Measurements from ENCODE around the gene DHRSX. TPM values are rescaled to one million over a fixed set of nuclear protein-coding genes. Genes with fewer than 3 reads are reported as not detected.

The DHRSX gene
- total and polyA plus RNA-seq, 2 of the 8 experiments (the other 6 are each of a cell fraction or from before 2014, with no cell fraction given): 35.1 to 43.4 TPM

- Histone ChIP-seq H4K20me1 (replicated peaks in 1 of 2; ENCODE audit: control insufficient read depth in 1 of 2, insufficient read depth in 2 of 2, low read length in 2 of 2) (peaks cover 2 to 4% of the 10 kb centered on the region in 2 experiments), H4K8ac (ENCODE audit: extremely low read depth, insufficient read depth, low read length) (no peak overlapping the region), H3K4me3 (ENCODE audit: extremely low read depth in 1 of 4, insufficient read depth in 2 of 4, low read depth in 3 of 4, low read length in 4 of 4) (no peak overlapping the region), H3K9ac (replicated peaks in 1 of 4; ENCODE audit: extremely low read depth in 1 of 4, low read depth in 3 of 4, low read length in 3 of 4) (no peak overlapping the region; a peak in 2 of 7 replicates), H2BK12ac (ENCODE audit: low read depth, low read length) (peak overlapping the region; percentile 75; the same call in 1 of the 2 replicates), H3K4me2 (ENCODE audit: insufficient read depth in 1 of 2, low read depth in 2 of 2, low read length in 2 of 2) (peak overlapping the region in 1 of 2 experiments; percentile 26; a peak in 1 of 4 replicates), H3K23ac (ENCODE audit: insufficient read length) (no peak overlapping the region), H3K36me3 (ENCODE audit: control insufficient read depth in 2 of 4, insufficient read depth in 4 of 4, low read length in 3 of 4) (peaks cover 0 to 6% (median 3%) of the 10 kb centered on the region in 4 experiments; a peak in 5 of 8 replicates), H3K56ac (replicated peaks; ENCODE audit: insufficient read length, low read depth, low read length) (no peak overlapping the region), H3K9me3 (ENCODE audit: insufficient read depth in 2 of 2, low read depth in 1 of 2, low read length in 1 of 2) (no peaks in the 10 kb centered on the region), H3K79me2 (ENCODE audit: control insufficient read depth in 1 of 2, insufficient read depth in 2 of 2, low read length in 2 of 2) (no peaks in the 10 kb centered on the region), H2AK5ac (ENCODE audit: low read depth, low read length) (peak overlapping the region; percentile 57; the same call in 1 of the 2 replicates), H3K4ac (replicated peaks; ENCODE audit: insufficient read length, low read depth, low read length) (peak overlapping the region; percentile 53), H4K5ac (ENCODE audit: insufficient read length, low read depth, low read length) (peak overlapping the region; percentile 12), H3K14ac (ENCODE audit: insufficient read length) (no peak overlapping the region), H3K27ac (ENCODE audit: low read depth, low read length) (0 out of 2 replicates have a peak overlapping the region, but pooled peaks have one; percentile 14), H3K79me1 (ENCODE audit: low read depth, low read length) (0 out of 2 replicates have a peak, but pooled peaks cover 5% of the 10 kb centered on the region), H3K4me1 (replicated peaks in 1 of 4; ENCODE audit: control insufficient read depth in 3 of 4, insufficient read depth in 4 of 4, low read length in 3 of 4) (peaks cover 0 to 14% (median 8%) of the 10 kb centered on the region in 4 experiments; a peak in 5 of 7 replicates), H2BK20ac (ENCODE audit: low read length) (0 out of 2 replicates have a peak overlapping the region, but pooled peaks have one; percentile 2), H3K27me3 (replicated peaks in 1 of 4; ENCODE audit: control insufficient read depth in 3 of 4, extremely low read depth in 1 of 4, insufficient read depth in 3 of 4, low read length in 3 of 4) (no peaks in the 10 kb centered on the region), H2BK15ac (ENCODE audit: low read length) (peak overlapping the region; percentile 95; the same call in 1 of the 2 replicates), H2BK5ac (ENCODE audit: low read depth, low read length) (peak overlapping the region; percentile 41), H4K91ac (replicated peaks; ENCODE audit: insufficient read length, low read length) (peak overlapping the region; percentile 66), H2AFZ (ENCODE audit: low read length) (no peak overlapping the region), H2BK120ac (replicated peaks; ENCODE audit: low read depth, low read length) (no peak overlapping the region), H3K18ac (ENCODE audit: extremely low read depth, low read length) (no peak overlapping the region; the same call in 1 of the 2 replicates), H3K23me2 (ENCODE audit: low read depth, low read length) (no peaks in the 10 kb centered on the region)
- CTCF ChIA-PET (ENCODE audit: partially characterized antibody): no interaction called here
- WGBS, 2 experiments (ENCODE audit: extremely low coverage in 1 of 2, insufficient coverage in 1 of 2, insufficient read length in 1 of 2, insufficient replicate concordance in 2 of 2, low coverage in 1 of 2, low lambda C conversion rate in 2 of 2, missing lambda C conversion rate in 1 of 2): 52% methylated on average over 7 of the region's 13 CpGs; no CpG with 5 or more reads in 1 of the 2 experiments
- DNase-seq (ENCODE audit: low read depth in 1 of 2, low spot score in 2 of 2) (no peak), FAIRE-seq (no peak)
- POLR2A ChIA-PET (ENCODE audit: partially characterized antibody): no interaction called here
- TF ChIP-seq RAD21 (IDR thresholded peaks at IDR 0.05 in 1 of 2, conservative IDR thresholded peaks at IDR 0.05 in 1 of 2; ENCODE audit: low read depth in 2 of 2, low read length in 2 of 2) (peak in 1 of 2 experiments; percentile 5; a peak in 2 of 4 replicates), GTF2F1 (IDR thresholded peaks at IDR 0.05; ENCODE audit: borderline replicate concordance, low read depth, low read length) (no peak)
These were observed 238.1 kb downstream of the DHRSX start for GRCh38 chrX:2262668-2263055.
